HG03280 (cell line): ENCODE measurements around the gene SEZ6L2.
"Not testable (repeated sequence)": the region's sequence is repeated elsewhere in the genome, so short reads cannot be mapped to it uniquely, and the experiment has no call there.

Experiments
- ATAC-seq: cut with Tn5 transposase; IDR thresholded peaks from one replicate; pipeline ENCODE4 v1.9.1; 2021; ENCODE audit warnings: mild to moderate bottlenecking, moderate library complexity; ENCODE audit not compliant: unreplicated experiment

Gene SEZ6L2

GRCh38 chr16:29910819-29911675 lies 11.7 kb upstream of the SEZ6L2 start:
- no peak for ATAC-seq

GRCh38 chr16:29909851-29910250 lies 10.5 kb upstream of the SEZ6L2 start:
- ATAC-seq, result not testable (repeated sequence)

- no peak for ATAC-seq
These were observed 10.0 kb upstream of the SEZ6L2 start for GRCh38 chr16:29909391-29909790.

DNA sequence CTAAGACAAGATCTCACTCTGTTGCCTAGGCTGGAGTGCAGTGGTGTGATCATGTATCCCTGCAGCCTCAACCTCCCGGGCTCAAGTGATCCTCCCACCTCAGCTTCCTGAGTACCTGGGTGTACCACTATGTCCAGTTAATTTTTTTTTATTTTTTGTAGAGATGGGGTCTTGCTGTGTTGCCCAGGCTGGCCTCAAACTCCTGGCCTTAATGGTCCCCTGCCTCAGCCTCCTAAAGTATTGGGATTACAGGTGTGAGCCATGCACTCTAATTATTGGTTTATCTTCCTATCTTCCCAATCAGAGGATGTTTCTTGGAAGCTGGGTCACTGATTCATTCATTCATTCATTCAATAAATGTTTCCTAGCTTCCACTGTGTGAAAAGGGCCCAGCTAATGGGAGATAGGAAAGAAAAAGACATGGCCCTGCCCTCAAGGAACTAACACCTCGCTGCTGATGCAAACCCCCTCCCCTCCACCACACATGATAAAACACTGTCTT lies 9.4 kb upstream of the SEZ6L2 start:
- ATAC-seq, result no peak

GRCh38 chr16:29907973-29908372 lies 8.6 kb upstream of the SEZ6L2 start:
- ATAC-seq, result no peak

DNA sequence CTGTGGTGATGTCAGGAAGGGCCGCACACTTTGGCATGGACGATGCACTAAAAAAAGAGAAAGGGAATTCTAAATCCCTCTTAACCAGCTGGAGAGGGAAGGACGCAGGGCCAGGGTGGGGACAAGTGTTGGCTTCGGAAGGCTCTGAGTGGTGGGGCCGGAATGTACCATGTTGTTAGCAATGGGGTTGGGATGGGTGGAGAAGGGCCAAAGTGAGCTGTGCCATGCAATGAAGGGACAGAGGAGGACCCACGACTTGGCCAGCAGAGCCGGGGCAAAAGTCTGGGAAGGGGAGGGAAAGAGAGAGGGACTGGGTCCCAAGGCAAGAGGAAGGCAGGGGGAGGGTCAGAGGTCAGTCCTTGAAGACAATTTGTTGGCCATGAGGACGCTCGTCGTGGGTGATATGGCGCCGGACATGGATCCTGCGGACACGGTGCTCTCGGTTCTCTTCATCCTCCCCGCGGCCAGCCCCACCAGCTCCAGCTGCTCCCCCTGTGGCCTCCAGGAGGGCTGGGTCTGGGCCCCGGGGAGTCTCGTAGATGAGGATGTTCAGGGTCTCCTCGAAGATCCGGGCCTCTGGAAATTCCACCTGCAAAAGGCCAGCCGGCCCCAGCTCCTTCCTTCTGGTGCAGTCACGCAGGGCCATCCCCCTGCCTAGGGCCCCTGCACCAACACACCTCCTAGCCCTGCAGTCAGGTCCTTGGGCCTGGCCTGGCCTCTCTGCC lies 7.3 kb upstream of the SEZ6L2 start:
- ATAC-seq, result no peak

DNA sequence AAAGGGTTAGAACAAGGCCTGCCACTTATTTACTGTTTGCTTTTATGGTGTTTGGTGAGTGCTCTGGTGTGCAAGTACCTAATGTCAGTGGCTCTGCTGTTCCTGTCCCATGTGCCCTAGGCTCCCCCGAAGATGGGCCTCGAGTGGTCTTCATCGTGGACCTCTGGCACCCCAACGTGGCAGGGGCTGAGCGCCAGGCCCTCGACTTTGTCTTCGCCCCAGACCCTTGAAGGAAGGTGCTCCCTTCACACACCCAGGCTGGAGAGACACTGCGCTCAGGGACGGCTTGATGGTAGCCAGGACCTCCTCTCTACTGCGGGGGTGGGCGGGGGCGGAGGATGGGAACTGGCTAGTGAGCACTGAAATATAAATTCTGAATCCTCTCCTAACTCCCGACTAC lies 6.3 kb upstream of the SEZ6L2 start:
- ATAC-seq, result no peak

DNA sequence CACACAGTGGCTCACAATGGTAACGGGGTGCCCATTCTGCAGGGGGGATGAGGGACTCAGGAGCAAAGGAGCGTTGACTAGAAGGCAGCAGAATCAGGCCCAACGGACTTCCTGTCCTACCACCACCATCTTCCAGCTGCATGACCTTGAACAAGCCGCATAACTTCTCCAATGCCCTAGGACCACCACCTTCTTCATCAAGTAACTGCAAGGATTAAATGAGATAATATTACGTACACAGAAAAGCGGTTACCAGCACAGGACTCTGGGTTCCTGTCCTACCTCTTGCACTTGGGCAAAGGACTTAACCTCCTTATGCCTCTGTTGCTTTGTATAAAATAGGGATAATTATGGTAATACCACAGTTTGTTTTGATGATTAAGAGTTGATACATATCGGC lies 5.6 kb upstream of the SEZ6L2 start:
- ATAC-seq, result no peak

DNA sequence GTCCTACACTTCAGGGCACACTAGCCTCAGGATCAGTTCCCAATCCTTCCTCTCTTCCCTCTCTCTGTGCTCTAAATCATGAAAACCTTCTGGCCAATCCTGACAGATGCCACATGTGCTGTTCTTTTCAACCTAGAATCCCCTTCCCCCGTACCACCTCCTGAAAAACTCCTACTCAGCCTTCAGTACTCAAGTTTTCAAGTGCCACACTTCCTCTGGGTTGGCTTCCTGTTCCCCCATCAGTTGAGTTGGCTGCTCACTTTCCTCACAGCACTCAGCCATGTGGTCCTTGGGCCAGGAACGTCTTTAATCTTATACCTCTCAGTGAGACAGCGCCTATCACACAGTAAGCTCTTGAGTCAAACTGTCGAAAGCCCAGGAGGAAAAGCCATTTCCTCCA lies 4.2 kb upstream of the SEZ6L2 start:
- ATAC-seq, result no peak

GRCh38 chr16:29901607-29901945 lies 2.2 kb upstream of the SEZ6L2 start:
- ATAC-seq, result no peak

DNA sequence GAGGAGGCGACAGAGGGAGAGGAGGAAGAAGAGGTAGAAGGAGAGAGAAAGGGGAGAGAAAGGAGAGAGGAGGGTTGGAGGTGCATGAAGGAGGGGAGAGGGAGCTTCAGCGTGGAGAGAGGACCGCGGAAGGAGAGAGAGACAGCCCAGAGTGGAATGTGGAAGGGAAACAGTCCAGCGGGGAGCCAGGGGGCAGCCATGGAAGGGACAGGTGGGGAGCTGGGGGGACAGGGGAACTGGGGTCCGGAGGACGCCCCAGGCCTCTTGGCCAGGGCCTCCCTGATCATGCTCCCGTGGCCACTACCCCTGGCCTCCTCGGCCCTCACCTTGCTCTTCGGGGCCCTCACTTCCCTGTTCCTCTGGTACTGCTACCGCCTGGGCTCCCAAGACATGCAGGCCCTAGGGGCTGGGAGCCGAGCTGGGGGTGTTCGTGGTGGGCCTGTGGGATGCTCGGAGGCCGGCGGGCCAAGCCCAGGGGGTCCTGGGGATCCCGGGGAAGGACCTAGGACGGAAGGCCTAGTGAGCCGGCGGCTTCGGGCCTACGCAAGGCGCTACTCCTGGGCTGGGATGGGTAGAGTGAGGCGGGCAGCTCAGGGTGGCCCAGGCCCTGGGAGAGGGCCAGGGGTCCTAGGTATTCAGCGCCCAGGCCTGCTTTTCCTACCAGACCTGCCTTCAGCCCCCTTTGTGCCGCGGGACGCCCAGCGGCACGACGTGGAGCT lies 1.7 kb upstream of the SEZ6L2 start:
- no peak for ATAC-seq

DNA sequence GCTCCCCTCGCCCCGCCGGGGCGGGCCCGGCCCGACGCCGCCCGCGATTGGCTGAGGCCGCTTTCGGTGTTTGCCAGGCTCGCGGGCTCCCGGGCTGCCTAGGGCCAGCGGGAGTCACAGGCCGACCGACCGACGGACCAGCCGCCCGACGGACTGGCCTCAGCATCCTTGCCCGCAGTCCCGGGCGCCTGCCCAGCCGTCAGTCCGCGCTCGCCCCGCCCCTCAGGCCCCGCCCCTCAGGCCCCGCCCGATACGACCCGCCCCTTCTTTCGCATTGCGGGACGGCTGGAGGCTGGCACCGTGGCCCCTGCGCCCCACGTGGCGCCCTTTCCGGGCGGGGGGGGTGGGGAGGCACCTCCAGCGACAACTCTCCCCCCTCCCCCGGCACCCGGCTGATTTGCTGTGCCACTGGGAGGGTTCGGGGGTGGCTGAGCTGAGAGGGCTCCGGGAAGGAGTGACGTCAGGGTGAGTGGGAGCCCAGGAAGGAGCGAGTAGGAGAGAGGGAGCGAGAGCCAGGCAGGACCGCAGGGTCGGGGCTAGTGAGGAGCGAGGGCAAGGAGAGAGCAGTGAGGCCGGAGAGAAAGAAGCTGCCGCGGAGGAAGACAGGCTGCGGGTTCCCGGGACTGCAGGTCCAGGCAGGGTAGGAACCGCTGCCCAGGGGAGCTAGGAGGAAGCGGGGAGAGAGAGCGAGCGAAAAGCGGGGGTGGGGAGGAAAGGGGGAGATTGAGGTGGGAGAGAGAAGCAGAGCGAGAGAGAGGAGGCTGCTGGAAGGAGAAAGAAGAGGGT lies 945 bp upstream of the SEZ6L2 start, which contains the start of gene ASPHD1:
Gene ASPHD1 (plus strand): TSS at position 387 of the 786 bp plus-strand sequence. CDS start 484 bp downstream, outside the sequence.
- ATAC-seq, result peak; percentile 57

GRCh38 chr16:29898804-29899515 lies 390 bp downstream of the SEZ6L2 start:
- no peak for ATAC-seq

- no peak for ATAC-seq
These were observed 1.1 kb downstream of the SEZ6L2 start for GRCh38 chr16:29898135-29898803.

GRCh38 chr16:29897333-29897732 lies 2.0 kb downstream of the SEZ6L2 start:
- ATAC-seq, result no peak

DNA sequence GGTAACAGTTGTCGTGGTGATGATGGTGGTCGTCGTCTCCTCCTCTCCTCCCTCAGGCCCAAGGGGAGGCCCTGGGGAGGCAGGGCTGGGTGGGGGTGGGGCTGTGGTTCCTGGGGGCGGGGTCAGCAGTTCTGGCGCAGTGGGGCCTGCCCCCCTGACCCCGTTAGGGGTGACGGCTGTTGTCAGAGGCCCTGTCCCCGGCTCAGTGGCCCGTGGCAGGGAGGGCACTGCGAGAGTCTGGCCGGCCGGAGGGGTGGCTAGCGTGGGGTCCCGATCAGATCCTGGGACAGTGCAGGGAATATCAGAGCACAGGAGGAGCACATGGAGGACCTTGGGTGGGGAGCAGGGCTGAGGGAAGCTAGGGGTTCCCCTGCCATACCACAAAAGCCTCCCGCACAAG lies 2.5 kb downstream of the SEZ6L2 start:
- ATAC-seq, result no peak

GRCh38 chr16:29894352-29894751 lies 5.0 kb downstream of the SEZ6L2 start:
- ATAC-seq, result no peak

GRCh38 chr16:29893553-29893952 lies 5.8 kb downstream of the SEZ6L2 start:
- no peak for ATAC-seq

DNA sequence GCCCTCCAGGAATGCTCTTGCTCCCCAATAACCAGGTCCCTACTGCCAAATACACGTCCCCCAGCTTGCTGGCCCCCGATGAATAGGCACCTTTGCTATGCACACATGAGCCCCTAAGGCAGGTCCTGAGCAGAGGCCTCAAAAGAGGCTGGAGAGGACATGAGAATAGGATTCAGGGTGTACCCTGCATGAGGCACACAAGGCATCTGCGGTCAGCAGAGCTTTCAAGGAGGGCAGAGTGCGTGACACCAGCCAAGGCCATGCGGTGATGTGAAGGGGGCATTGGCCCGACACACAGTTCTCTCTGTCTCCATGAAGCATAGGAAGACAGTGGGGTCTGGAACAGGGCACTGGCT lies 6.9 kb downstream of the SEZ6L2 start:
- no peak for ATAC-seq
